Measurements from ENCODE around the gene C17orf58. TPM values are rescaled to one million over a fixed set of nuclear protein-coding genes. Genes with fewer than 3 reads are reported as not detected.
"Not testable (repeated sequence)": the region's sequence is repeated elsewhere in the genome, so short reads cannot be mapped to it uniquely, and the experiment has no call there.

C17orf58 gene
- total RNA-seq, 2 donors from 2014 or later: 22.0 to 22.7 TPM

DNA sequence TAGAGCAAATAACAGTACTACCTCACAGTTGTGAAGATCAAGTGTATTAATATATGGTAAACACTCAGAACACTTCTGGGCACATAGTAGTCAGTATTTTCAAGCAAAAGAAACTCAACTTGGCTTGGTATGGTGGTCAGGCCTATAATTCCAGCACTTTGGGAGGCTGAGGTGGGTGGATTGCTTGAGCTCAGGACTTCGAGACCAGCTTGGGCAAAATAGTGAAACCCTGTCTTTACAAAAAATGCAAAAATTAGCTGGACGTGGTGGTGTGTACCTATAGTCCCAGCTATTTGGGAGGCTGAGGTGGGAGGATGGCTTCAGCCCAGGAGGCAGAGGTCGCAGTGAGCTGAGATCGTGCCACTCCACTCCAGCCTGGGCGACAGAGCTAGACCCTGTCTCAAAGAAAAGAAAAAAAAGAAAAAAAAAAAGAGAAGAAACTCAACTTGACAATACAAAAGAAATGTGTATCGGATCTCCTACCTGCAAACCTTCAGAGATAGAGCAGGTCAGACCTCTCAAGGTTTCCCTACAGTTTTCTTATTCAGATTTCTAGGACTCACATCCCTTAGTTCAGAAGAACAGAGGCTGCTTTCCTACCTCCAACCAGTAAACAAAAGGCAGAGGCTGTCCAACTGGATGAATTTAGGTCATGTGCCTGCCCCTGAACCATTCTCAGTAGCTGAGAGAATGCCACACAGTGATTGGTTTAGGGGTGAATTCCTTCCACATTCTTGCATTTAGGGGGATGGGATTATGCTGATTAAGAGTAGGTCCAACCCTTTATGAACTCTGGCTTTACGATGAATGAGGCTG is 37.6 kb upstream of the C17orf58 start:
- Histone ChIP-seq H3K4me1 (replicated peaks) (no peaks in the 10 kb centered on the region), H3K4me3 (no peak overlapping the region), H3K27me3 (replicated peaks; ENCODE audit: insufficient read depth) (no peaks in the 10 kb centered on the region), H3K36me3 (no peaks in the 10 kb centered on the region), H3K9me3 (no peaks in the 10 kb centered on the region), H3K27ac (no peak overlapping the region)
- 82% methylated on average over 7 of the region's 7 CpGs for WGBS
- DNase-seq (ENCODE audit: low spot score): no peak
- intact Hi-C loops (cut with DNase I): no loop called here
- TF ChIP-seq POLR2A (IDR thresholded peaks at IDR 0.05) (no peak), POLR2AphosphoS5 (IDR thresholded peaks at IDR 0.05) (no peak)
- TF ChIP-seq, protein P1, sequence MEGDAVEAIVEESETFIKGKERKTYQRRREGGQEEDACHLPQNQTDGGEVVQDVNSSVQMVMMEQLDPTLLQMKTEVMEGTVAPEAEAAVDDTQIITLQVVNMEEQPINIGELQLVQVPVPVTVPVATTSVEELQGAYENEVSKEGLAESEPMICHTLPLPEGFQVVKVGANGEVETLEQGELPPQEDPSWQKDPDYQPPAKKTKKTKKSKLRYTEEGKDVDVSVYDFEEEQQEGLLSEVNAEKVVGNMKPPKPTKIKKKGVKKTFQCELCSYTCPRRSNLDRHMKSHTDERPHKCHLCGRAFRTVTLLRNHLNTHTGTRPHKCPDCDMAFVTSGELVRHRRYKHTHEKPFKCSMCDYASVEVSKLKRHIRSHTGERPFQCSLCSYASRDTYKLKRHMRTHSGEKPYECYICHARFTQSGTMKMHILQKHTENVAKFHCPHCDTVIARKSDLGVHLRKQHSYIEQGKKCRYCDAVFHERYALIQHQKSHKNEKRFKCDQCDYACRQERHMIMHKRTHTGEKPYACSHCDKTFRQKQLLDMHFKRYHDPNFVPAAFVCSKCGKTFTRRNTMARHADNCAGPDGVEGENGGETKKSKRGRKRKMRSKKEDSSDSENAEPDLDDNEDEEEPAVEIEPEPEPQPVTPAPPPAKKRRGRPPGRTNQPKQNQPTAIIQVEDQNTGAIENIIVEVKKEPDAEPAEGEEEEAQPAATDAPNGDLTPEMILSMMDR (IDR thresholded peaks at IDR 0.05): no peak

DNA sequence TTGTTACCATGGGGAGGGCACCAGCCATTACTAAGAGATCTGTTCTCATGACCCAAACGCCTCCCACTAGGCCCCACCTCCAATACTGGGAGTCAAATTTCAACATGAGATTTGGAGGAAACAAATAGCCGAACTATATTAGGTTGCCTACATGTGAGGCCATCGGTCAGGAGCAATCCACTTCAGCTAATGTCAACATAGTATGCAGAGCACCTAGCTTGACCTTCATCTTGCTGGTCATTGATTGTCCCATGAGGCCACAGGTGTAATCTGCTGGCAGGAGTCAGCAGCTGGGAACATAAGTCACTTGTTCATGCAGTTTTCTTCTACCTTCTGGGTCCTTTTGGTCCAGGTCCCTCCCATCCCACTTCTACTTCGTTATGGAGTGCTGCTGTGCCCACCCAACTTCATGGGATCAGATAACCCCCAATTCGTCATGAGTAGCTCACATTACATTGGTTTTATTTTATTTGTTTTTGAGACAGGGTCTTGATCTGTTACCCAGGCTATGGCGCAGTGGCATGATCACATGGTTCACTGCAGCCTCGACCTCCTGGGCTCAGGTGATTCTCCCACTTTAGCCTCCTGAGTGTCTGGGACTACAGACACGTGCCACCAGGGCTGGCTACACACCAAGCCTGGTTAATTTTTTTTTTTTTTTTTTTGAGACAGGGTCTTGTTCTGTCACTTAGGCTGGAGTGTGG is 33.4 kb upstream of the C17orf58 start:
- no peaks in the 10 kb centered on the region for H3K4me1 ChIP-seq (replicated peaks)
- no peaks in the 10 kb centered on the region for H3K27me3 ChIP-seq (replicated peaks; ENCODE audit: insufficient read depth)
- no peak overlapping the region for H3K4me3 ChIP-seq
- 65% methylated on average over 8 of the region's 8 CpGs for WGBS
- no peaks in the 10 kb centered on the region for H3K36me3 ChIP-seq
- H3K27ac ChIP-seq: no peak overlapping the region
- TF ChIP-seq POLR2AphosphoS5 (IDR thresholded peaks at IDR 0.05) (no peak), POLR2A (IDR thresholded peaks at IDR 0.05) (no peak)
- TF ChIP-seq, protein P1 (IDR thresholded peaks at IDR 0.05): no peak
- H3K9me3 ChIP-seq: no peaks in the 10 kb centered on the region
- DNase-seq (ENCODE audit: low spot score): no peak
- intact Hi-C loops (cut with DNase I): no loop called here

DNA sequence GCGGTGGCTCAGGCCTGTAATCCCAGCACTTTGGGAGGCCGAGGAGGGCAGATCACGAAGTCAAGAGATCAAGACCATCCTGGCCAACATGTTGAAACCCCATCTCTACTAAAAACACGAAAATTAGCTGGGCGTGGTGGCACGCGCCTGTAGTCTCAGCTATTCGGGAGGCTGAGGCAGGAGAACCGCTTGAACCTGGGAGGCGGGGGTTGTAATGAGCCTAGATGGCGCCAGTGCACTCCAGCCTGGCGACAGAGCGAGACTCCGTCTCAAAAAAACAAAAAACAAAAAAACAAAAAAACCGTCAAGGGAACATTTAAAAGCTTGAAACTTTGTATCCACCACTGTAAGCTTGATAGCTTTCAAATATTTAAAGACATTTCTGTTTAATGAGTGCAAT is 26.3 kb upstream of the C17orf58 start:
- H3K4me3 ChIP-seq: not testable (repeated sequence)

DNA sequence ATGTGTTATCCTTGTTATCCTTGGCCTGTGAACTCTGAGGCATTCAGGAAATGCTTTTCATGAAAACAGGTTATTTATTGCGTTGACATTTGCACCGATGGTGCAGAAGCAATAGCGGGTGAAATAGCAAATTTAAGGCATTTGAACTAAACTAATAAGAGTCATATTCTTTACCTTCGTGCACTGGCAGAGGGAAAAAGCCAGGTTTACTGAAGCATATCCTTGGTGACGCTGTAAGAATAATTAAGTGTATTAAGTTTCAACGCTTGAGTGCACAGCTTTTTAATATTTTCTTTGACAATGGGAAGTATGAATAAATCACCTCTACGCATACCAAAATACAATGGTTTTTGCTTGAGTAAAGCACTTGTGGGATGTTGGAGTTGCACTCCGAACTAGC is 25.7 kb upstream of the C17orf58 start:
- no peak overlapping the region for H3K27ac ChIP-seq
- no peaks in the 10 kb centered on the region for H3K36me3 ChIP-seq
- H3K4me1 ChIP-seq (replicated peaks): no peaks in the 10 kb centered on the region
- TF ChIP-seq POLR2AphosphoS5 (IDR thresholded peaks at IDR 0.05) (no peak), POLR2A (IDR thresholded peaks at IDR 0.05) (no peak)
- TF ChIP-seq, protein P1 (IDR thresholded peaks at IDR 0.05): no peak
- no peak overlapping the region for H3K4me3 ChIP-seq
- no peak for DNase-seq (ENCODE audit: low spot score)
- H3K27me3 ChIP-seq (replicated peaks; ENCODE audit: insufficient read depth): no peaks in the 10 kb centered on the region
- intact Hi-C loops (cut with DNase I): no loop called here
- WGBS: 93% methylated on average over 8 of the region's 8 CpGs
- no peaks in the 10 kb centered on the region for H3K9me3 ChIP-seq

More for the DNA sequence above, 26.3 kb upstream of the C17orf58 start:
- H3K36me3 ChIP-seq; H3K27ac ChIP-seq; H3K27me3 ChIP-seq (replicated peaks; ENCODE audit: insufficient read depth); H3K4me1 ChIP-seq (replicated peaks); intact Hi-C loops (cut with DNase I); DNase-seq (ENCODE audit: low spot score); H3K9me3 ChIP-seq: not testable (repeated sequence)
- WGBS: 98% methylated on average over 15 of the region's 15 CpGs

DNA sequence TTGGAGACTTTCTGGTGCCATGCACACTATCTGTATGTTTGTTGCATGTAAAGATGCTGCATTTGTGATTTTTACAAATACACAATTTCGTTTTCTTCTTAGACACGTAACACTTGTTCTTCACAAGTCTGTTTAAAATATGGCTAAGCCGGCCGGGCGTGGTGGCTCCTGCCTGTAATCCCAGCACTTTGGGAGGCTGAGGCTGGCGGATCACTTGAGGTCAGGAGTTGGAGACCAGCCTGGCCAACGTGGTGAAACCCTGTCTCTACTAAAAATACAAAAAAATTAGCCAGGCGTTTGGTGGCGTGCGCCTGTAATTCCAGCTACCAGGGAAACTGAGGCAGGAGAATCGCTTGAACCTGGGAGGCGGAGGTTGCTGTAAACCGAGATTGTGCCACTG is 24.5 kb upstream of the C17orf58 start:
- H3K36me3 ChIP-seq; H3K27me3 ChIP-seq (replicated peaks; ENCODE audit: insufficient read depth); H3K4me1 ChIP-seq (replicated peaks); DNase-seq (ENCODE audit: low spot score); intact Hi-C loops (cut with DNase I); H3K9me3 ChIP-seq: not testable (repeated sequence)
- Histone ChIP-seq H3K4me3 (peak overlapping the region; percentile 47 to 49), H3K27ac (peak overlapping the region; percentile 83 to 90)
- 87% methylated on average over 13 of the region's 13 CpGs for WGBS

DNA sequence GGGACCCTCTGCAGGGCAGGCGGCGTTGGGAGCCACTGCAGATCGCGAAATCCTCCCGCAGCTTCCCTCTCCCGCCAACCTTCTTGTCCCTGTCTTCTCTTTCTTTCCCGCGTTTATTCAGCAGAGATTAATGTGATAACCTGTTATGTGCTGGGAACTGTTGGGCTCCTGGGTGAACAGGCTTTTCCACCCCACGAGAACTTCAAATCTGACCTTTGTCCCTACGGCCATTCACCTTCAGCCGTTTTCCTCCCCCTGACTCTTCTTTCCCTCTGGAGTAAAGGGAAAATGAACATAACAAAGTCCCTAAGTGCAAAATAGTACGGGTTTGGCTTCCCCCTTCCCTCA is 24.1 kb upstream of the C17orf58 start:
- Histone ChIP-seq H3K27ac (peak overlapping the region; percentile 83 to 90), H3K27me3 (replicated peaks; ENCODE audit: insufficient read depth) (no peaks in the 10 kb centered on the region), H3K4me1 (replicated peaks) (no peaks in the 10 kb centered on the region), H3K4me3 (peak overlapping the region; percentile 47 to 49), H3K9me3 (no peaks in the 10 kb centered on the region), H3K36me3 (no peaks in the 10 kb centered on the region)
- TF ChIP-seq POLR2AphosphoS5 (IDR thresholded peaks at IDR 0.05): no peak
- TF ChIP-seq, protein P1 (IDR thresholded peaks at IDR 0.05): no peak
- TF ChIP-seq POLR2A (IDR thresholded peaks at IDR 0.05): no peak
- intact Hi-C loops (cut with DNase I): no loop called here
- DNase-seq (ENCODE audit: low spot score): no peak
- WGBS: 2% methylated on average over 12 of the region's 12 CpGs
